Fibroblast of villous mesenchyme (primary cell): ENCODE results near the gene KIRREL3. TPM values are rescaled to one million over a fixed set of nuclear protein-coding genes. Genes with fewer than 3 reads are reported as not detected.

ENCODE experiments used
- DNase-seq: peaks from one replicate; pipeline ENCODE4 v3.0.0-alpha.2; 2010; ENCODE audit warnings: low read depth
- H3K4me3 ChIP-seq: 2 replicates; pipeline ENCODE4 v1.5.1; 2011; ENCODE audit warnings: low read depth, mild to moderate bottlenecking, low read length
- total RNA-seq: library from RNA; depleted of rRNA; stranded (reverse); fragments of >200 nt; gene quantifications from 2 replicates; pipeline ENCODE4 v1.2.3, GENCODE V29; 2012
- TF ChIP-seq, protein P1 (sequence below): IDR thresholded peaks from 2 replicates; pipeline ENCODE4 v1.5.1; 2012; ENCODE audit warnings: low read depth, mild to moderate bottlenecking, low read length; ENCODE audit not compliant: insufficient read depth

KIRREL3 gene
- total RNA-seq, 1 donor, result 9.9 TPM

- TF ChIP-seq, protein P1, sequence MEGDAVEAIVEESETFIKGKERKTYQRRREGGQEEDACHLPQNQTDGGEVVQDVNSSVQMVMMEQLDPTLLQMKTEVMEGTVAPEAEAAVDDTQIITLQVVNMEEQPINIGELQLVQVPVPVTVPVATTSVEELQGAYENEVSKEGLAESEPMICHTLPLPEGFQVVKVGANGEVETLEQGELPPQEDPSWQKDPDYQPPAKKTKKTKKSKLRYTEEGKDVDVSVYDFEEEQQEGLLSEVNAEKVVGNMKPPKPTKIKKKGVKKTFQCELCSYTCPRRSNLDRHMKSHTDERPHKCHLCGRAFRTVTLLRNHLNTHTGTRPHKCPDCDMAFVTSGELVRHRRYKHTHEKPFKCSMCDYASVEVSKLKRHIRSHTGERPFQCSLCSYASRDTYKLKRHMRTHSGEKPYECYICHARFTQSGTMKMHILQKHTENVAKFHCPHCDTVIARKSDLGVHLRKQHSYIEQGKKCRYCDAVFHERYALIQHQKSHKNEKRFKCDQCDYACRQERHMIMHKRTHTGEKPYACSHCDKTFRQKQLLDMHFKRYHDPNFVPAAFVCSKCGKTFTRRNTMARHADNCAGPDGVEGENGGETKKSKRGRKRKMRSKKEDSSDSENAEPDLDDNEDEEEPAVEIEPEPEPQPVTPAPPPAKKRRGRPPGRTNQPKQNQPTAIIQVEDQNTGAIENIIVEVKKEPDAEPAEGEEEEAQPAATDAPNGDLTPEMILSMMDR, result no peak
- DNase-seq, result no peak
- H3K4me3 ChIP-seq, result no peak overlapping the region
Measured at GRCh38 chr11:126408901-126409619, 591.5 kb downstream of the KIRREL3 start.

DNA sequence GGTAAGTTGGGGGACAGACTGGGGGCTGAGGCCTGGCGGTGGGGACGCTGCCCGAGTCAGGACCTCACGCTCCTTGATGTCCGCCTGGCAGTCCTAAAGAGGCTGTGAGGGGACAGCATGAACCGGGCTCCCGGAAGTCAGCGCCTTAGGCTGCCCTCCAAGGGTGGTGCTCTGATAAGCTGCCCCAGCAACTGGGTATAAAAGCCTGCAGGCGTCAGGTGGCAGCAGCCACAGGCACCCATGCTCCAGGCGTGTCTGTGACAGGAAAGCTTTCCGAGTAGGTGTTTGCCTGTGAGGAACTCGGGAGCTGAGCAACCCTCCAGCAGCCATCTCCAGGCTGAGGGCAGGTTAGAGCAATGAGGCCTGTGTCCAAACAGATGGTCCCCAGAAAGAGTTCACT, 592.1 kb downstream of the KIRREL3 start:
- TF ChIP-seq, protein P1, result no peak
- no peak for DNase-seq
- no peak overlapping the region for H3K4me3 ChIP-seq

DNA sequence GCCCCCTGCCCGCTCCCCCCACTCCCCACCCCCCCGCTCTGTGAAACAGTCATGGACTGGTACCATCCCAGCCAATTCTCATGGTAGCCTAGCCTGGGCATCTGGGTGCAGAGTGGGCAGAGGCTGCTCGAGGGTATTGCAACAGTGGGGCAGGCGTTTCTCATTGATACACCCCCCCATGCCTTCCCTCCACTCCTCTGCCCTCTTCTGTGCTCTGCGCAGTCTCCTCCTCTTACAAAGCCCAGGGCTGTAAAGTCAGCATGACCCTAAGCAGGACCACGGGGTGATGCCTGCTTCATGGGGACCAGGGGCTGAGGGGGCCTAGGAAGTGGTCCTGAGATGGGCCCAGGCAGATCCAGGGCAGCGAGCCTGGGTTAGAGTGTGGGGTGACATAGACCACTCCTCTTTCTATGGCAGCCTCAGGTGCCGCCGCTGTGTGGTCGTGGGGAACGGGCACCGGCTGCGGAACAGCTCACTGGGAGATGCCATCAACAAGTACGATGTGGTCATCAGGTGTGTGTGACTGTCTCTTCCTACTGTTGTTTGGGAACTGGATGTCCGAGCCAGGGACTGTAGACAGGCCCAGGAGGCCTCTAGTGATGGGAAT, 592.8 kb downstream of the KIRREL3 start:
- TF ChIP-seq, protein P1, result no peak
- DNase-seq, result no peak
- H3K4me3 ChIP-seq, result no peak overlapping the region

GRCh38 chr11:126407101-126407521, 593.5 kb downstream of the KIRREL3 start:
- TF ChIP-seq, protein P1, result no peak
- no peak for DNase-seq
- no peak overlapping the region for H3K4me3 ChIP-seq

- TF ChIP-seq, protein P1, result no peak
Measured at GRCh38 chr11:126406368-126406767, 594.2 kb downstream of the KIRREL3 start.

DNA sequence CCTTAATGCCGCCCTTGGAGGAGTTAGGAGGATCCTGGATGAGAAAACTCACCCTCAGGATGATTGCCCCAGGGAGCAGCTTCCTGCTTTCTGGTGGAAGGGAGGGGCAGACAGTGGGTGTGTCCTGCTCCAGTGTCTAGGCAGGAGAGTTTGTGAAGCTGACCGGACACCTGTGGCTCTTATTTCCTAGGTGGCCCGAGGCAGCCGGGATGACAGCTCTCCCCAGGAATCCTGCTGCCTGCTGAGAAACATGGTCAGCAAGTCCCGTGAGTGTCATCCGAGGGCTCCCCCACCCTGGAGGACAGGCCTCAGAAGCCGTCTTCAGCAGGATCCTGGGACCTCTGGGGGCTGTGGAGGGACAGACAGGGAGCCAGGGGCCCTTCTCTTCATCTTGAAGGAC, 594.7 kb downstream of the KIRREL3 start:
- H3K4me3 ChIP-seq, result no peak overlapping the region
- no peak for DNase-seq
- TF ChIP-seq, protein P1, result no peak

More at GRCh38 chr11:126406368-126406767, 594.2 kb downstream of the KIRREL3 start:
- DNase-seq, result no peak
- no peak overlapping the region for H3K4me3 ChIP-seq
